Measurements from ENCODE around the gene SPAG9. TPM values are rescaled to one million over a fixed set of nuclear protein-coding genes. Genes with fewer than 3 reads are reported as not detected.
A peak's percentile ranks its signal among the peaks of the same experiment; 100 is the strongest.
"Not testable (repeated sequence)": the region's sequence is repeated elsewhere in the genome, so short reads cannot be mapped to it uniquely, and the experiment has no call there.

SPAG9 gene
- total RNA-seq, 1 experiment from 2014 or later: 74.3 TPM

DNA sequence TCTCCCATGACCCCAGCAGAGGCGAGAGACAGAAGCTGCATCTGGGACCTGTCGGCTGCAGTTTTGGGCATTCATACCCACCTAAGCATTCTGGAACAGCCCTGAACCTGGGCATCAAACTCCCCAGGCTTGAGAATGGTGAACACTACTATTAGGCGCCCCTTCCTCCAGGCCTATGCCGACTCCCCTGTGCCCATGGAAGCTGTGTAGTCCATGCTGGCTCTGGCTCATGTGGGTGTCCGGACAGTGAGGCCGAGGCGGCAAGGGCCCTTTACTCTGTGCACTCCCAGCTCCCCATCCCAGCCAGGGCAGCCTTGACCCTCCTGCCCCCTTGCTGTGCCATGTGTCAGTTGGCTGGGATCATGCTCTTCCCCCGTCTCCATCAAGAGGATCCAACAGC lies 165.5 kb downstream of the SPAG9 start:
- no peak for DNase-seq (ENCODE audit: low spot score)

DNA sequence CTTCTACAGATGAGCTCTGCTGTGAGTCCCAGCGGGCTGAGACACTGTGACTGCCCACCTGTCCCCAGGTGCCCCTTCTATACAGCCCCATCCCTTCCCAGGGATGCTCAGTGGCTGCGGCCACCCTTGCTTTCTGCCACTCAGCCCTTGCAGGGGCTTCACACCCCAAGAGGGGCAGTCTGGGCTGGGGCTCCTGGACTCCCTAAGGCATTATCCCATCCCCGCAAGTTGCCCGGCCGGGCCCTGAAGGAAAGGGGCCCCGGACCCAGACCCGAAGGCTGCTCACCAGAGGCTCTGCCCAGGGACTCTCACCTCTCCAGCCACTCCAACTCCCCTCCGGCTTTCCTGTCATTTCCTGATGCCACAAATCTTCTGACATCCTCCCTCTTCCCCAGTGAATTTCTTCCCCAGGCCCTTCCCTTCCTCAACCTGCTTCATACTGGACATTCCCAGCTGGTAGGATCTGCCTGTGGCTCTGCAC lies 166.0 kb downstream of the SPAG9 start:
- DNase-seq (ENCODE audit: low spot score): no peak

DNA sequence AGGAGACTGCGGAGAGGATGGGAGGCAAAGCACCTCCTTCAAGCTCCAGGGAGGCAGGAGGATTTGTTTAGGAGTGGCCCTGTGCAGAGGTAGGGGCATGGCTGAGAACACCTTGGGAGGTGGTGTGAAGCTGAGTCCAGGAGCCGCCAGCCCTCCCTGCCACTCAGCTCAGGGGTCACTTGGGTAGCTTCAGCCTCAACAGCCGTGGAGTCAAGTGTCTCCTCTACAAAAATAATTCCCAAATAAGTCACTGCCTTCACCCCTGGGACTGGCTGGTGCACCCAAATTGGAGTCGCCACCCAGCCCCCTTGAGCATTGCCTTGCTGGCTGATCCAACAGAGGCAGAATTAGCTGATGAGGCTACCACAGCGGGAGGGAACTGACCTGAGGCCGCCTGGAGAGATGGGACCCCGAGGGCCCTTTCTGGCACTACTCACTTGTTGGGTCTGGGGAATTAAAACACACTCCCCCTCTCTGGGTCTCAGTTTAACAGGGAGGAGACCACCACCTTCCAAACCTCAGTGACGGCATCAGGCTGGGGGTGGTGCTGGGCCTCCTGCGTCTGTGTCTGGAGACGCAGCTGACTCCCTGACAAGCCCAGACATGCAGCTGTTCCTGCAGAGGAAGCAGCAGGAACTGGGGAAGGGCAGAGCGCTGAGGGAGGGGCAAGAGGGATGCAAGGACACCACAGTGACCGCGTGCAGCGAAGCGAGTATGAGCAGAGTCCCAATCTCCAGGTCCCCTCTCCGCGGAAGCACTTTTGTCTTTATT lies 166.7 kb downstream of the SPAG9 start:
- DNase-seq (ENCODE audit: low spot score): peak; percentile 41

DNA sequence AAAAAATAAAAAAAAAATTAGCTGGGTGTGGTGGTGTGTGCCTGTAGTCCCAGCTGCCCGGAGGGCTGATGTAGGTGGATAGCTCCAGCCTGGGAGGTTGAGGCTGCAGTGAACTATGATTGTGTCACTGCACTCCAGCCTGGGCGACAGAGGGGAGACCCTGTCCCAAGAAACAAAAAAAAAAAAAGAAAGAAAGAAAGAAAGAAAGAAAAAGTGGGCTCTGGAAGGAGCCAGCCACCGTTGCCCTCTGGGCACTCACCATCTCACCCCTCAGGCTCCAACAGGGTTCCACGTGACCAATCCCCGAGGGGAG lies 167.2 kb downstream of the SPAG9 start:
- DNase-seq (ENCODE audit: low spot score): no peak

DNA sequence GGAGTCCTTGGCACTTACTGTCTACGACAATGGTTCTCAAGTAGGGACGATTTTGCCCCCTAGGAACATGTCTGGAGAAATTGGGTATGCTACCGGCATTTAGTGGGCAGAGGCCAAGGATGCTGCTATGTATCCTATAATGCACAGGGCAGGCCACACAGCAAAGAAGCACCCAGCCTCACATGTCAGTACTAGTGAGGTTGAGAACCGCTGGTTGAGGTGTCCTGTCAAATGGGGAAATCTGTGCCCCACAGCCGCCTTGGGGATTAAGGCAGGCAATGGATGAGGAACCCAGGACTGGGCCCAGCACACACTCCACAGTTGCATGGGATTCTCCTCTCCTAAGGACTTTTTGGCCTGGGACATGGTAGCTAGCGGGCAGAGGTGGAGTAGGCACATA lies 167.8 kb downstream of the SPAG9 start:
- DNase-seq (ENCODE audit: low spot score): no peak

DNA sequence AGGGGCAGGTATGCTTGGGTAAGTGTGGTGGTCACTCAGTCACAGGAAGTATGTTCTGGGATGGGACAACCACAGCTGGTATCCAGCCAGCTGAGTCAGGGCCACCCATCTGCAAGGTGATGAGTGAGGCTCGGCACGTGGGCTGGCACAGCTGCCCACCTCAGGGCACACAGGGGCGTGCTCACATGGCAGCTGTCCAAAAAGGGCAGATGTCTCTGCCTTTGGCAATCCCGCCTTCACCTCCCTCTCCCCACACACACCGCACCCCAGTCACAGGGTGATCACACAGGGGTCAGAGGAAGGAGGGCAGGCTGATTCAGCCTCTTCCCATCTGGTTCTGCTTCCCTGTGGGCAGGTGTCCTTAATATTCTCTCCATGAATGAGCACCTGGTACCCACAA lies 168.7 kb downstream of the SPAG9 start:
- DNase-seq (ENCODE audit: low spot score): peak; percentile 86

DNA sequence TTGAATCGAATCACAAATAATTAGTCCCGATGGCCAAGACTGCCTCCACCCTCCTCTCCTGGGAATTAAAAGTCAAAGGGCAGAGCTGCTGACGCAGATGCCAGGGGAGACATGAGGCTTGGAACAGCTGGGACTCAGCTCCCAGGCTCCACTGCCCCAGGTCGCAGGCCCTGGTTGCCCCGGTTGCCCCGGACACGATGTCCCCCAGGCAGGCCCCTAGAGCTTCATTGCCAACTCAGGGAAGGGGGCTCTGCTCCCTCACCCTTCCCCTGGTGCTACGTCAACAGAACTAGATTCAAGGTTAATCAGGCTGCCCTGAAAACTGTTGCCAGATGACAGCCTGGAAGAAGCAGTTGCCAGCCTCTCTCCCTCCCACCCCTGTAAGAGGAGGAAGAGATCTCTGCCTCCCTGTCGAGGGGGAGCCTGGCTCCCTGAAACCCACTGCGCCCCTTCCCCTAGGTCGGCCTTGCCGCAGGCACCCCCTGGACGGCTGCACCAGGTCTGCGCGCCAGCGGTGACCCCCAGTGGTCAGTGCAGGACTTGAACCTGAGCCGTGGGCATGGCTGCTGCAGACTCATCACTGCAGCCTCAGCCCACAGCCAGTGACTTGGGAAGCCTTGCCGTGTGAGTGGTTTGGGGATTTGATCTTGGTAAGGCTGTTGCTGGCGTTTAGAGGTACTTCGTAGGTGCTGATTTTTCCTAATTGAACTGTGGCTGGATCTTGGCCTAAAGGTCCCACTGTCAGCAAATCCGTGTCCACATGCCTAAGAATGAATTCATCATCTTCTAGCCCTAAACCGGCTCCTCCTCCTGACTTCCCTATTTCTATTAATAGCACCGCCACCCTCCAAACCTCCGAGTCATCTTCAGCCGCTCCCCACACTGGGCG lies 170.4 kb downstream of the SPAG9 start:
- peak; percentile 97 for DNase-seq (ENCODE audit: low spot score)

DNA sequence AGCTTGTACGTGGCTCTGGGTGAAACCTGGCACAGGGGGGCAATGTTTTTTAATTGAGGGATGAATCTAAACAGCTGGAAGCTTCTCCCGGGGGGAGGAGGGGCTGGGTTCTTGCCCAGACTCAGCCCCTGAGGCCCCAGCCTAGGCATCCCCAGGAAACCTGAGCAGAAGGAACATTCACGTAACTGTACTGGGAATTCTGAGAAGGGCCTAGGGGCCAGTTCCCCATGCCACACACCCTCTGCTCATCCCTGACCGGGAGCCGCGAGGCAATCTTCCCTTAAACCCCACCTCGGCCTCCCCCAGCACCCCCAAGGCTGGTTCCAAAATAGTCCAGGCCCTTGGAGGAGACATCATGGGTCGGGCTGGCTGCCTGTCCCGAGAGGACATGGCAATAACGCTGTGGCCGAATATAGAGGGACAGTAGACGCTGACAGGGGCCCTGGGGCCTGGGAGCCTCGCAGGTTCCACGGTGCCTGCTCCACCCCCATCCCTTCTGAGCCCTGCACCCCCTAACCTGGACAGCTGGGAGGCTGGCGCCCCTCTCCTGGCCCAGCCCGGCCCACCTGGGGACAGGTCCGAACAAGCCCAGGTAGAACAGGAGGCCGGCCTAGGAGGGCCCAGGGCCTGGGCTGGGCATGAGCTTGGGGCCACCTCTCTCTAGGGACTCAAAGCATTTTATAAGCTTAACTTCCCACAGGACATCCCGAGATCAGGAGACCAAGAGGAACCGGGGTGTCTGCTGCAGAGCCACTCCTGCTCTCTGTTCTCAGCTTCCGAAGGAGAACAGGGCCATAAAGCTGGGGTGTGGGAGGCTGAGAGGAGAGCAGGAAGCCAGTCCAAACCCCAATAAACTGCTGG lies 171.3 kb downstream of the SPAG9 start:
- DNase-seq (ENCODE audit: low spot score): no peak

DNA sequence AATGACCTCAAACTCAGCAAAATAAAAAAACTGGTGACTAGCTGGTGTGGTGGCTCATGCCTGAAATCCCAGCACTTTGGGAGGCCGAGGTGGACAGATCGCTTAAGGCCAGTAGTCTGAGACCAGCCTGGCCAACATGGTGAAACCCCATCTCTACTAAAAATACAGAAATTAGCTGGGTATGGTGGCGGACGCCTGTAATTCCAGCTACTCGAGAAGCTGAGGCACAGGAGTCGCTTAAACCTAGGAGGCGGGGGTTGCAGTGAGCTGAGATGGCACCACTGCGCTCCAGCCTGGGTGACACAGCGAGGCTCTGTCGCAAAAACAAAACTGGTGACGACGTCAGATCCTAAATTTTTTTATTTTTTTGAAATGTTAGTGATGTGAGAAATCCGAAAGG lies 172.0 kb downstream of the SPAG9 start:
- DNase-seq (ENCODE audit: low spot score): no peak

DNA sequence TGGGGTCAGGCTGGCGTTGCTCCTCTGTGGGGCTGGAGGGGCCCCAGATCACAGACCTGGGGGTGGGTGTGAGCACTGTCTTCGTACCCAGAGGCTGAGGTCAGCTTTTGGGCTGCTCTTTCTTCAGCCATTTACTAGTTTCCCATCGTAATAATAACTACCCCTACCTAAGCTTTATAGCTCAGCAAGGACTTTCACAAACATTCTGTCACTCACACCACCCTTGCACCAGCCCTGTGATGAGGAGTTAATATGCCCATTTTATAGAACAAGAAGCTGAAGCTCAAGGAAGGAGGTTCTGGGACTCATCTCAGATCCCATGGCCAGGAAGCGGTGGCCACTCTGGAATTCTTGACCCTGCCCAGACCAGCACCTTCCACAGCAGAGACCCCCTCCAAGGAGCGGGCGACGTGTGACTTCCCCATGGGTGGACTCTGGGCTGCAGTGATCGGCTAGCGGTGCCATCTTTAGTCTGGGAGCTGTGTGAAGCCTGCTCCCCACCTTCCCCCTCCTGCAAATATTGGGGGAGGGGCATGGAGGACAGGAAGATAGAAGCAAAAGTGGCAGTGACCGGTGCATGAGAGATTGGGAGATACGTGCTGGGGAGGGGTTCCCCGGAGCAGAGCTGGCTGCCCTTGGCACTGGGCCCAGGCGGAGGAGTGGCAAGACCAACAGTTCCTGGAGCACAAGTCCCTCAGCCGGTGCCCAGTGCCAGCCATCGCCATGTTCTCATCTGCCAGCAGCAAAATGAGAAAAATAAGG lies 172.7 kb downstream of the SPAG9 start:
- no peak for DNase-seq (ENCODE audit: low spot score)

DNA sequence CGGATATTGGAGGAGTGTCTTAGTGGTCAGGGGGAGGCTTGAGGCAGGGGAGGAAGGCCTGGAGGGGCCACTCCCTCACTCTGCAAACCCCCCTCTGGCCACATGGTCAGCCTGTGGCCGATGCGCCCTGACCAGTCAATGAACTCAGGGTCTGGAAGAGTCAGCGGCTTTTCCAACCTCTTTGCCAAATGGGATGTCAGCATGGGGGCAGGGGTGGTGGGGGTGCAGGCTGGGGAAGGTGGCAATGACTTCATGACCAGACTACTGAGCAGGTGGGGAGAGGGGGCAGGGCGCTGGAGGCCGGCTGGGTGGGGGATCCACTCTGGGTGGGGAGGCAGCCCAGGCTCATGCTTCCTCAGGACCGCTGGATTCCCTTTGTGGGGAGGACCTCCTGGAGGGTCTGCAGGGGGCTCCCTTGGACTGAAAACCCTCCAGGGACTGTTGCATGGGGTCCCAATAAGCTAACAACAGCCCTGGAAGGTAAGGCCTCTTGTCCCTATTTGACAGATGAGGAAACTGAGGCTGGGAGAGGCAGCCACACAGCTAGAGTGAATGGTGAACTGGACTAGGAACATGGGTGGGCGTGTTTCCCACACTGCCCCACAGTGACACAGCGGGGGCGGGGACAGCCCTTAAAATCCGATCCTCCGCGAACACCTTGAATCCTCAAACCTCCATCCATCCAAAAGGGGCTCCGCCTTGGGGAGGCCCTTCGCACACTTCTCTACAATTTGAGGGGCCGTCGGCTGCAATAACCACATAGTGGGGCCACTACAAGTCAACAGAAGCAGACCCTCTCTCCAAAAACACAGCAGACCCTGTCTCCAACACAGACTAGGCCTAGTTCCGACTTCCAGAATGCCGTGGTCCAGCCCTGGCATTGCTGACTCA lies 173.5 kb downstream of the SPAG9 start:
- no peak for DNase-seq (ENCODE audit: low spot score)

DNA sequence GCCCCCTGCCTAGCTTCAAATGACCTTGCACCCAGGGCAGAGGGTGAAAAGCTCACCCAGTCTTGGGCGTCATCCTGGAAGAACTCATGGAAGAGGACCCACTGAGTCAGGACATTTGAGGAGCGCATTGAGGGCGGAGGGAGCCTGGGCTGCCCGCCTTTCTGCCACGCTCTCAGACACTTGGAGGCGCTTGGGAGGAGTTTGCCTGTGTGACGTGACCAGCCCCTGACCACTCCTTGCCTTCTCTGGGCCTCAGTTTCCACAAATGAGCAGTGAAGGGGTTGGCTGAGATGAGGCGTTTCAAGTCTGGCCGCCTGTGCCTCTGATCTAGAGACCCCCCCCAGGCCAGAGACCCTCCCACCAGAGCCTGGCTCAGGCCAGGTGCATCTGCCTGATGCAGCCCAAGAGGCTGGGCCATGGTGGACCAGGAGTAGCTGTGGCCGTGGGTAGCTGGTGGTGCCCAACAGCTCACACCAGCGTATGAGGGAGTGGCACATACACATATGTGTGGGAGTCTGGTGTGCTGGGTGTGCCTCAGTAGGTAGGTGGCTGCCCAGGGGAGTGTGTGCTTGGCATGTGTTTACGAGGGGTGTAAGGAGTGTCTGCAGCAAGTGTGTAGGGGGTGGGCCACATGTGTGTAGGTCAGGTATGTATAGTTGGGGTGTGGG lies 174.3 kb downstream of the SPAG9 start:
- no peak for DNase-seq (ENCODE audit: low spot score)

DNA sequence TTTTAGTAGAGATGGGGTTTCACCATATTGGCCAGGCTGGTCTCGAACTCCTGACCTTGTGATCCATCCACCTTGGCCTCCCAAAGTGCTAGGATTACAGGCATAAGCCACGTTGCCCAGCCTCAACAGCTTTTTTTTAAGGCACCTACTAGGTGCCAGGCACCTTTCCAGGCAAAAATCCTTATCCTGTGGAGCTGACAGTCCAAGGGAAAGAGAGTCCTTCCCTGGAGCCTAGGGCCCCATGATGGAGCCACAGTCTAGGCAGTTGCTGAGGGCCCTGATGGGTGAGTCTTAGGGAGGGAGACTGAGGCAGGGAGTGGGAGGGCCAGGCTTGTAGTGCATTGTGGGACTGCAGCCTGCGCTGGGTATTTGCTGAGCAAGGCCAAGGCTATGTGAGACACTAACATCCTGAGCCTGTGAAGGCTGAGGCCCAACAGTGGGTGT lies 174.9 kb downstream of the SPAG9 start:
- DNase-seq (ENCODE audit: low spot score): no peak

DNA sequence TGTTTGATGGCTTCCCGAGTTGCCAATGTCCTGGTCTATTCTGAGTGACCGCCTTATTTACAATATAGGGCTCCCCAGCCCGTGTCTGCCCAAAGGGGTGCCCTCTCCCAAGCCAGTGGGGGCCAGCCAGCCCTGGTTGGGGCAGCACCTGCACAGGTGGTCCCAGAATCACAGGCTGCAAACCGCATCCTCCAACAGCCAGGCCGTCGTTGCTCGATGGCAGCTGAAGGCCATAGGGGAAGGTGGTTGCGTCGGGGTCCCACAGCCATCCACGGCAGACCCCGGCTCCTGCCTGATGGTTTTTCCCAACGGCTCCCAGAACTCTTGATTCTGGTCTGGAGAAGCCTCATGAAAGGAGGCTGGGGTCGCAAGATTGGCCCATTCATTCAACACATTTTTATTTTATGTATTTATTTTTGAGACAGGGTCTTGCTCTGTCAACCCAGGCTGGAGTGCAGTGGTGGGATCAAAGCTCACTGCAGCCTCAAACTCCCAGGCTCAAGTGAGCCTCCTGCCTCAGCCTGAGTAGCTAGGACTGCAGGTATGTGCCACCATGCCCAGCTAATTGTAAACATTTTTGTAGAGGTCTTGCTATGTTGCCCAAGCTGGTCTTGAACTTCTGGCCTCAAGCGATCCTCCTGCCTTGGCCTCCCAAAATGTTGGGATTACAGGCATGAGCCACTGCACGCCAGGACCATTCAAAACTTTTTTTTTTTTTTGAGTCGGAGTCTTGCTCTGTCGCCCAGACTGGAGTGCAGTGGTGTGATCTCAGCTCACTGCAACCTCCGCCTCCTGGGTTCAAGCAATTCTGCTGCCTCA lies 175.6 kb downstream of the SPAG9 start:
- DNase-seq (ENCODE audit: low spot score): no peak

DNA sequence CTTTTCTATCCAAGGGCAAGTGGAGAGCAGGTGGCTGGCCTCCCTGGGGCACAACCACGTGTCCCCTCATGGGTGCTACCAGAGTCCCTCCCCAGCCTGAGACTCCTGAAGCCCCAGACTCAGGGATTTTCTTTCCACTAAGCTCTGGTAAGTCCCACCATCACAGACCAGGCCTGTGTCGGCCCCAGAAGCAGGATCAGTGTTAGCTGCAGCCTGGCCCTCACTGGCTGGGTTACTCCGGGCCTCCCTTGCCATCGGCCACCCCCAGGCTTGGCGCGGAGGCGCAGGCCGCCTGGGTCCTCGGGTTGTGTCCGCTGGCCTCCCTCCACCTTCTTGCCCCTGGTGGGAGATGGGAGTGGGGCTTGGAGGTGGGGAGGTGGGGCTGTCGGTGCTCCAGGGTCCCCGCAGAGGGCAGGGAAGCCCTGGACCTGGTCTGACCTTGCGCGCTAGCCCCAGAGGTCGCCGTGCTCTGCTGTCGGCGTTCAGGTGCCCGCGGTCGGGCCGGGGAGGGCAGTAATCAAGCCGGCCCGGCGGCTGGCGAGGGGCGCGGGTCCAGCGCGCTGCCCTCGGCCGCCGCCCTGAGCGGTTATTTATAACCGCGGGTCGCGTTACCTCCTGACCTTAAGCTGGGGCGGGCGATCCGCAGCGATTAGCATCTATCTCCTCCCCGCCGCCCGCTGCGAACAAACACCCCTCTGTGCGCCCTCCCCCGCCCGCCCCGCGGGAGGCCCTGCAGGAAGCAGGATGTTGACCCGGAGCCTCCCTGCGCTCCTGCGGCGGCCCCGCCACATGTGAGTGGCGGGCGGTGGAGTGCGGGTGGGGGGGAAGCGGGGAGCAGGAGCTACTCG lies 176.4 kb downstream of the SPAG9 start:
- DNase-seq (ENCODE audit: low spot score): peak; percentile 64

DNA sequence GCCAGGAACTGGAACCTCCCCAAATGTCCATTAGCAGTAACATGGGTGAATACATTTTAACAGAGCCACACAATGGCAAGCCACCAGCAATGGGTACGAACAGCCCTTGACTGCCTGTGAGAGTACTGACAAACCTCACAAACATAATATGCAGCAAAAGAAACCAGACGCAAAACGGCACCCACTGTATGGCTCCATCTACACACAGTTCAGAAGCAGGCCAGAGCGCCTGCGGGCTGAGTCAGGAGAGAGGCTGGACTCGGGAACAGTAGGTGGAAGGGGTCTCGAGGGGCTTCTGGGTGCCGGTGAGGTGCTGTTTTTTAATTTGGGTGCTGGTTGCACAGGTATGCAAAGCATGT lies 177.1 kb downstream of the SPAG9 start:
- DNase-seq (ENCODE audit: low spot score): no peak

DNA sequence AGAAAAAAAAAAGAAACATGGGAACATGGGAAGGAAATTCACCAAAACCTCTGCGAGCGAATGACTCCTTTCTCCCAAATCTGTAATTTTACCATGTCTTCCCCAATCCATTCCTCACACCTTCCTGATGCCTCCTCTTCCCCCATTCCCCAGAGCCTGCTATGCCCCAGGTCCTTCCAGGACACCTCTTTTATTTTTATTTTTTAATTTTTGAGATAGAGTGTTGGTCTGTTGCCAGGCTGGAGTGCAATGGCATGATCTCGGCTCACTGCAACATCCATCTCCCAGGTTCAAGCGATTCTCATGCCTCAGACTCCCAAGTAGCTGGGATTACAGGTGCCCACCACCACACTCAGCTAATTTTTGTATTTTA lies 179.0 kb downstream of the SPAG9 start:
- not testable (repeated sequence) for DNase-seq (ENCODE audit: low spot score)

Data from A172 (cell line).